Epithelial cell of proximal tubule (primary cell): ENCODE results near the gene CHN1. TPM values are rescaled to one million over a fixed set of nuclear protein-coding genes. Genes with fewer than 3 reads are reported as not detected.

Experiments
- DNase-seq: peaks from one replicate; pipeline ENCODE4 v3.0.0-alpha.2; 2011; ENCODE audit warnings: low read depth
- H3K4me3 ChIP-seq: 2 replicates; pipeline ENCODE4 v1.5.1; 2011; ENCODE audit warnings: low read depth, mild to moderate bottlenecking, low read length
- CTCF ChIP-seq: conservative IDR thresholded peaks from 2 replicates; pipeline ENCODE4 v1.5.1; 2012; ENCODE audit warnings: low read depth, mild to moderate bottlenecking, low read length
- total RNA-seq: library from RNA; depleted of rRNA; stranded (reverse); fragments of >200 nt; gene quantifications from 2 replicates; pipeline ENCODE4 v1.2.3, GENCODE V29; 2015

CHN1 gene
- total RNA-seq, 1 donor from 2014 or later = 22.5 TPM

- no peak for DNase-seq
- H3K4me3 ChIP-seq = no peak overlapping the region
- TF ChIP-seq CTCF = no peak
Observed at GRCh38 chr2:175025233-175025632, 20.1 kb upstream of the CHN1 start.

DNA sequence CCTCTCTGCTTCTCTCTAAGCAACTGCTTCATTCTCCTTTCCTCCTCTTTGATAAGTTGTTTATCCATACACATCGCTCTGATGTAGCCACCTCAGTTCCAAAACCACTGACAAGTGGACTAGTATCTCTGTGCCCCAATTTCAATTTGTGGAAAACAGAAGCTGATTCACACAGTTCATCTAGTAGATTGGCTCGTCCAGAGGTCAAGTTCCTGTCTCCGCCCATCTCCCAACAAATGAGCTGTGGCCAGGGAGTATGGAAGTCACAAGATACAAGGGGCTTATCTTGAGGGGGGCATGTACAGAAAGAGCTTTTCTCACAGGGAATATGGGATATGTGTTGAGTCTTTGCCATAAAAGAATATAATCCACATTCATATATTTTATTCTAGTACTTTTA lies 17.7 kb upstream of the CHN1 start:
- TF ChIP-seq CTCF = no peak
- DNase-seq = no peak
- H3K4me3 ChIP-seq = no peak overlapping the region

- no peak overlapping the region for H3K4me3 ChIP-seq
- DNase-seq = no peak
- no peak for TF ChIP-seq CTCF
Observed at GRCh38 chr2:175019566-175020327, 14.6 kb upstream of the CHN1 start.

GRCh38 chr2:175017618-175018414 lies 12.6 kb upstream of the CHN1 start:
- TF ChIP-seq CTCF = no peak
- no peak overlapping the region for H3K4me3 ChIP-seq
- no peak for DNase-seq

DNA sequence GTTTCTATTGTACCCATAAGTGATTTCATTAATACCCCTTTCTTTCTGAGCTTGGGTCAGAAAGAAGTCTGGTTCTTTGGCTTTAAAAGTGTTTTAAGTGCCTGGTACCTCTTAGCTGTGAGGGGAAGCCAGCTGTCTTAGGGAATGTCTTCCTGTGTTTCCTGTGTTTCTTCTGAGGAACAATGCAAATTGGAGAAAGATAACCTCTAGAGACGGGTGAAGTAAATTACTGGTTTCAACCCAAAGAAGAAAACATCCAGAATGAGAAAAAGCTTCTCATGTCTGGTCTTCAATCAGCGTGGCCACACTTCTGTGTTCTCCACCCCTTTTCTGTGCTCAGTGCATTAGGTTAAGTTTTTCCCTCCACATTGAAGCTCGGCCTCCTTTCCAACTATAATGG lies 10.2 kb upstream of the CHN1 start:
- no peak for DNase-seq
- no peak for TF ChIP-seq CTCF
- H3K4me3 ChIP-seq = no peak overlapping the region

- TF ChIP-seq CTCF = no peak
- no peak overlapping the region for H3K4me3 ChIP-seq
- DNase-seq = no peak
Observed at GRCh38 chr2:175012516-175012915, 7.3 kb upstream of the CHN1 start.
